Activated CD4-positive, alpha-beta T cell treated with anti-CD3 and anti-CD28 coated beads, Interleukin-2, Interleukin-4, amounts not matched to agents 100 ng/mL and 50 ng/mL, durations not matched to agents 16 hours and 8 hours (primary cell): ENCODE results near the gene RUFY2.
A peak's percentile ranks its signal among the peaks of the same experiment; 100 is the strongest.

ENCODE experiments used
- DNase-seq: peaks from one replicate; pipeline ENCODE4 v3.0.0-alpha.2; 2020; ENCODE audit warnings: low spot score

RUFY2 gene

DNA sequence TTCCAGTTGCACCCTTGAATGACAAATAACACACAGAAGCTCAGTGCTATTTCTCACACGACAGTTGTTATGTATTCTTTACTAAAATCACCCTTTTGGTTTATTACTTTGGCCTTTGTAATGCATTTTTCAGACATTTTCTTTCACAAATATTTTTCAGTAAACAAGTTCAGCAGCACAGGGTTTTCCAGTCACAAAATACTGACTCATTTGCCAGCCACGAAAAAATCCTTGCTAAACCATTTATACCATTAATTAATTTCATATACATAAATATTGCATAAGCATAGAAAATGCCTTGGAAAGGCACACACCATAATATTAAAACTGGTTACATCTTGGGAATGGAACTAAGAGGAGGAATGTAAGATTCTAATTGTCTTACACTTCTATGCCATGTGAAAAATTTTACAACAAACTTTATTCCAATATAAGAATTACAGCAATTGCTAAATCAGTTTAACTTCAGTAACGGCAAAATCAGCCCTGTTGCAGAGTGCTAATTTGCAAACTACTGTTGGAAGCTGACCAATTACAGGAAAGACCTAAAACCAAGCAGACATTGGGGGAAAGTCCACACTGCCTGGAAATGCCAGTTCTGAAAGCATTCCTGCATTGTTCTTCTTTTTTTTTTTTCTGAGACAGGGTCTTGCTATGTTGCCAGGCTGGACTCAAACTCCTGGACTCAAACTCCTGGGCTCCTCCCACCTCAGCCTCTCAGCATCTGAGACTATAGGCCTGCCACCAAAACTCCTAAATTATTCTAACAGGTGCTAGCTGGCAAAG lies 42.8 kb downstream of the RUFY2 start:
- DNase-seq: no peak

DNA sequence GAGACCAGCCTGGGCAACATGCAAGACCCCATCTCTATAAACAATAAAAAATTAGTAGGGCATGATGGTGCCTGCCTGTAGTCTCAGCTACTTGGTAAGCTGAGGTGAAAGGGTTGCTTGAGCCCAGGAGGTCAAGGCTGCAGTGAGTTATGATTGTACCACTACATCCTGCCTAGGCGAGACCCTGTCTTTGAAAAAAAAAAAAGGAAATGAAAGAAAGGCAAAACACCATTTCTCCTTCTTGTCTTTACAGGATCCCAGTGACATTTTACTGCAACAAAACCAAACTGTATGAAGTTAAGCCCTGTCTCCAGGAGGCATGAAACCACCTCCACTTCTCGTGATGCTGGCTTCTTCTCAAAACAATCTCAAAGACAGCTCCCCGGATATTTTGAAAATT lies 44.5 kb downstream of the RUFY2 start:
- no peak for DNase-seq

DNA sequence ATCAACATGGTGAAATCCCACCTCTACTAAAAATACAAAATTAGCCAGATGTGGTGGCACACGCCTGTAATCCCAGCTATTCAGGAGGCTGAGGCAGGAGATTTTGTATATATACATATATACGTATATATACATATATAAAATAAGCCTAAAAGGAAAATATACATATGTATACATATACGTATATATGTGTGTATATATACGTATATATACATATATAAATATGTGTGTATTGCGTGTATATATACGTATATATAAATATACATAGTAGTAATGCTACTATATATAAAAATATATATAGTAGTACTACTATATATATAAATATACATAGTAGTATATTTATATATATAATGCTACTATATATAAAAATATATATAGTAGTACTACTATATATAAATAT lies 47.9 kb downstream of the RUFY2 start:
- DNase-seq: no peak

DNA sequence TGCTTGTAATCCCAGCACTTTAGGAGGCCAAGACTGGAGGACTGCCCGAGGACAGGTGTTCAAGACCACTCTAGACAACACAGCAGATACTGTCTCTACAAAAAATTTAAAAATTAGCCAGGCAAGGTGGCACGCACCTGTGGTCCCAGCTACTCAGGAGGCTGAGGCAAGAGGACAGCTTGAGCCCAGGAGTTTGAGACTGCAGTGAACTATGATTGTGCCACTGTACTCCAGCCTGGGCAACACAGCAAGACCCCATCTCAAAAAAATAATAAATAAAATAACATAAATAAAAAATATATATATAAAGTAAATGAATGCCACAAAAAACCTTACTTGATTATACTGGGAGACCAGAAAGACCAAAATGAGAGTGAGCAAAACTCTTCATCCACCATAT lies 53.5 kb downstream of the RUFY2 start:
- no peak for DNase-seq

DNA sequence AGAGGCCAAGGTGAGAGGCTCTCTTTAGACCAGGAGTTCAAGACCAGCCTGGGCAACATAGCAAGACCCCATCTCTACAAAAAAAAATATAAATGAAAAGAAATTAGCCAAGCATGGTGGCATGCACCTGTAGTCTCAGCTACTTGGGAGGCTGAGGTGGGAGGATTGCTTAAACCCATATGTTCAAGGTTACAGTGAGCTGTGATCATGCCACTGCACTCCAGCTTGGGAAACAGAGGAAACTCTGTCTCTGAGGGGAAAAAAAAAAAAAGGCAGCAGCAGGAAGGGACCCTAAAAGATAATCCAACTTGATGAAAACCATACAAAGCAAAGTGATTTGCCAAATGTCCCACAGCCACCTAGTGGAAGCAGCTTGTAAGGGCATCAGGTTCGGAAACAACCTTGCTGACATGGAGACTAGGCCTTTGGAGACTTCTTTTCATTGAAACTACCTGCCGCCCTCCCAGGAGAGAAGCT lies 58.8 kb downstream of the RUFY2 start:
- DNase-seq: peak; percentile 52

DNA sequence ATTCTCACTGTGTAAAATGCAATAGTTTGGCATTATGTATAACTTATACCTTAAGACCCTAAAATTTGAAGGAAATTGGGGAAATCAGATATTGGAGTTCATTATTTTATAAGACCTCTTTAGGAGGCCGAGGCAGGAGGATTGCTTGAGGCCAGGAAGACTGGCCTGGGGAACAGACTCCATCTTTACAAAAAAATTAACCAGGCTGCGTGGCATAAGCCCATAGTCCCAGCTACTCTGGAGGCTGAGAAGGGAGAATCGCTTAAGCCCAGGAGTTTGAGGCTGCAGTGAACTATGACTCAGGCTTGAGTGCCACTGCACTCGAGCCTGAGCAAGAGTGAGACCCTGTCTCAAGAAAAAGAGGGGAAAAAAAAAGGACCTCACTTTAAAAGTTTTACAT lies 60.3 kb downstream of the RUFY2 start:
- DNase-seq: no peak

DNA sequence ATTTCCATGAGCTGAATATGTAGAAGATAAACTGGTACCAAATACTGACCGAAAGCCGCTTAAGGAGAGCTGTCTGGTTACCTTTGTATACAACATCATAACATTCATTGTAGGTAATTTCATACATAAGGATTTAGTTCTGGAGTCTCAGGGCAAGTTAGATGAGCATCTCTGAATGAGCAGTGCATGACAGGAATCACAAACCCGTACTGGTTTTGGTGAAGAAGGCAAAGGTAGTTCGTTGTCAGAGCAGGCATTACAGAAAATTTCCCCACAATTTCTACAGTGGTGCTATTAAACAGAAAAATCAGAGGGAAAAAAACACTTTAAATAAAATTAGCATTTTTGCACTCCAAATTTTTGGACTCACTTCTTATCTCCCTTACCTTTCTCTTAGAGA lies 61.5 kb downstream of the RUFY2 start:
- DNase-seq: no peak

DNA sequence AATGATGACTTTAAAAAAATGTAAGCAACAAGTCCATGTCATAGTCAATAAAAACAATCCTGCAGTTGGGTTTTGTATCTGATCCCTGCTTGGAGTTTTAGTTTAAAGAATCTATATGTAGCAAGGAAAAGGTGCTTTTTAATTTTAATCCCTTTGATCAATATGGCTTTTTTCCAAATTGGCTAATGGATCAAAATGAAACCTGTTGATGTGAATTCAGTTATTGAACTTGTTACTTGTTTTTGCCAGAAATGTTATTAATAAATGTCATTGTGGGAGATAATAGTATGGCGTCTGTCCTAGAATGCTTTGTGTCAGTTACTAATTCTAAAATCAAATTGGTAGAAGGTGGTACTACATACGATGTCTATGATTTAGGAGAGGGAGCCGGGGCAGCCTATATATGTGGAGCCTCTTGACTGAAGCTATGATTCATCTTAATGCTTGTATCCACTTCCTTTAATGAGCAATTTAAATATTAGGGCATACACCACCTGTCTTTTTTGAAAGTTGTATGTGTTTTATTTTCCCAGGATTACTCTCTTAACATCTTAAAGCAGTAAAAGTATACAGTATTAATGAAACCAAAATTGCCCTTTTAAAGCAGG lies 64.1 kb downstream of the RUFY2 start:
- no peak for DNase-seq

DNA sequence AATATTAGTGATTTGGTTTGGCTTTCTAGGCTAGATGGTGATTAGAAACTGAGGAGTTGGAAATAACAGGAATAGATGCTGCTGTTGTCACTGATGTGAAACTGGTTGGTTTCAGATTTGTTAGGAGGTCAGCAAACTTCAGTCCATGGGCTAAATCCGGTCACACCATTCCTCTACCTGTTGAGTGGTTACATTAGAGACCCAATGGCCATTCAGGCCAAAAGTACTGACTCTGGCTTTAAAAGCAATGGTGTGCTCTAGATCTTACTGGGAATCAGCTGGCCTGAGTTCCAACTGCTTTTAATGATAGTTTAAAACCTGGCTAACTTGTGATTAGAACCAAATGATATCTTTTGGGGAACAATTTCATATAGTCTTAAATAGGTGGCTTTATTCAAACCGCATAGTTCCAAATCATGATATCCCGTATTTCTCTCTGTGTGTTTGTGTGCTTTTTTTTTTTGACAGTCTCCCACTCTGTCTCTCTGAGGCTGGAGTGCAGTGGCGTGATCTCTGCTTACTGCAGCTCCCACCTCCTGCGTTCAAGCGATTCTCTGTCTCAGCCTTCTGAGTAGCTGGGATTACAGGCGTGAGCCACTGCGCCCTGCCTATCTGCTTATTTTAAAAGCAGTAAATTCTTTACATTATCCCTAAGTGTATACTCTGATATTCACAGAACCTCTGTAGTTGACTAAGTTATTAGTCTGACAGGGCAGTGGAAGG lies 66.6 kb downstream of the RUFY2 start:
- no peak for DNase-seq

DNA sequence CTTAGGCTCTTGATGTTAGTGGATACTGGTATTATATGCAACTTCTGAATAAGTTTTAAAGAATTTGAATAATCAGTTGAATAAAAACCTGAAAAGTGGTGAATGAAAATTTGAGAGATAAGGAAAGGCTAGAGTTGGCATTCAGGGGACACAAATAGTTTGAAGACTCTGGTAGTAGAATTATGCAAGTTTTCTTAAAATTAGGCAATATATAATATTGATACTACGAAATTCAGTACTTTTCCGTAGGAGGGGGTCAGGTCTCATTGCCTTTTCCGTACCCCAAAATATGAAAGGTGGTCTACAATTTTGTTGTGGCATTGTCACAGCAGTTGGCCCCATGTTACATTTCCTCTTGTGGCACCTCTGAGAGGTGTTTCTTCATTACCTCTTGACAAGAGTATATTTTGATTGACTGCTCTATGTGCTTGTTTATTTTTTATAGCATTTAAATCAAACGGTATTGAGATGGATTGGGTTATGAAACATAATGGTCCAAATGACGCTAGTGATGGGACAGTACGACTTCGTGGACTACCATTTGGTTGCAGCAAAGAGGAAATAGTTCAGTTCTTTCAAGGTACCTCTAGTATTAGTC lies 70.2 kb downstream of the RUFY2 start:
- no peak for DNase-seq

DNA sequence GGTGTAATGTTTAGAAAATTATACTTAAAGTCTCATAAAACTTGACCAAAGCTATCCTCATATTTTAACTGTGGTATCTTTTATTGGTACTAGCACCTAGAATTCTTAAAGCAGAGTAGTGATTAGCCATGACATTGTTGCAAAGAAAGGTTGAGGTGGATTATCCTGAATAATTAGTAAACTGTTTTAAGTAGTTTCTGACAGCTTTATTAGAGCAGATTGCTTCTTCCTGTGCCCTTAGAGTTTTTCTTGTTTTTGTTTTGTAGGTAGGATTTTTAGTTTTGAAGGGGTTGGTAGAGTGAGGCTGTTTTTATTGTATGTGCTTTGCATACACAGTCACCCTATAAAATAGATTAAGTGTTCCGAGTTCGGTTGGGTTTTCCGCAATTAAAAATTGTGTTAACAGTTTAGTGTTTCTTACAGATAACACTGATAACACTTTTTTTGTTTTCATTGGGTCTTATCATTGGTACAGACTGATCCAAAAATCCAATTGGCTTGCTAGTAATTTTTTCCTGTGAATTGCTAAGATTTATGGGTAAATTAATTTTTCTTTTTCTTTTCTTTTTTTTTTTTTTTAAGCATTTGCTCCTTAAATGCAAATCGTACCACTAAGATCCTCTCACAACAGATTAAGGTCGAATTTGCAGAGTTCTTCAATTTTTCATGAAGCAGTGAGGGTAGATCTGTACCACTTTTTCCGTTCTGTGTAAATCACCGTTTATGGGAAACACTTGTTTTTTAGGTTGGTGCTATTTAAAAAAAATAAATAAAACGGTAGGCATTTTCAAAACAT lies 72.2 kb downstream of the RUFY2 start:
- DNase-seq: no peak

DNA sequence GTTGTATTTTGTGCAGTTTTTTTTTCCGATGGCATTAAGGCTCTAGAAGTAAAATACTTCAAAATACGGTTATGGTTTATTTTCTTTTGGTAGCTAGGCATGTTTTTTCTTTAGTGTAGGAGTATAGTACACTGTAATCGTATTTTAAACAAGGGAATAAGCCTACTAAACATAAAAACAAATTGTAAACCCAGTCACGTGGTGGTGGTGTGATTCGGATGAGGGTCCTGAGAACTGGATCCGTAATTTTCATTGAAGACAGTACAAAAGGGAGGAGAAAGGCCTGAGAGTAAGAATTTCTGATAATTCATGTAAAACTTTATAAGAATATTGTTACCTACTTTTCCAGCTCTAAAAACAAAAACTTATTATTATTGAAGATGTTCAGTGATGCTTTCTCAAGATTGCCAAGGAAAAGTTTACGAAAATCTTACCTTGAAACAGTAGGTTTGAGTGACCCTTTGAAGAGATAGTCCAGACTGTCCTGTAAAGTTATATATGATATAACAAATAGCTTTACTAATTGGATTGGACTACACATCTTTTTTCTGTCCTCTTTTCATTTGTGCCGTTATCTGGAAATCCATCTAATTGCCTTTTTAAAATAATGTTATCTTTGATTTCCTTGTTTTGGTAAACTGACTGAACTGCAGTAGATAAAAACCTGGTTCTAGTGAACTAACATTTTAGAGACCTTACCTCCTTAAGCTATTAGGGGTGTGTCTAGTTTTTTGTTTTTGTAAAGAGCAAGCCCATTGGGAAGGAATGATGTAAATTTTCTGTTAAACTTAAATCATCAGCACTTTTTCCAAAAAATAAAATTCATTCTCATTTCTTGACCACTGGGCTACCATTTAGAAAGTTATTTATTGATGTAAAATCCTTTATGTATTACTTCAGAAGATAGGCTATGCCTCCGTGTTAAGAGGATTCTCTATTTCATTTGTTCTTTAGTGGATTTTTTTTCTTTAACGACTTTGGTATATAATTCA lies 73.3 kb downstream of the RUFY2 start:
- no peak for DNase-seq

DNA sequence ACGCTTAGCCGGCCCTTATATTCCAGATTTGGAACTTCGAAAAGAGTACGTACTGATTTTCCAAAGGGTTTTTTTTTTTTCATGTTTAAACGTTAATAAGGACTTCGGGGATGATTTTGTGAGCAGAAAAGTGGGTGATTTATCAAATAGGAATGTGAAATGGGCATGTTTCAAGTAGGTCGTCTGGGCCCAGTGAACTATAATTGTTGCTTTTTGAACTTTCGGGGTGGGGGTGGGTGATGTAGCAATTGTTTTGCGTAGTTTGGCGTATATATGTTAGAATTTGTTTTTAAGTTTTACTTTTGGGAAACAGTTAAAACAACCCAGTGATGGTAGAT lies 74.0 kb downstream of the RUFY2 start:
- no peak for DNase-seq

DNA sequence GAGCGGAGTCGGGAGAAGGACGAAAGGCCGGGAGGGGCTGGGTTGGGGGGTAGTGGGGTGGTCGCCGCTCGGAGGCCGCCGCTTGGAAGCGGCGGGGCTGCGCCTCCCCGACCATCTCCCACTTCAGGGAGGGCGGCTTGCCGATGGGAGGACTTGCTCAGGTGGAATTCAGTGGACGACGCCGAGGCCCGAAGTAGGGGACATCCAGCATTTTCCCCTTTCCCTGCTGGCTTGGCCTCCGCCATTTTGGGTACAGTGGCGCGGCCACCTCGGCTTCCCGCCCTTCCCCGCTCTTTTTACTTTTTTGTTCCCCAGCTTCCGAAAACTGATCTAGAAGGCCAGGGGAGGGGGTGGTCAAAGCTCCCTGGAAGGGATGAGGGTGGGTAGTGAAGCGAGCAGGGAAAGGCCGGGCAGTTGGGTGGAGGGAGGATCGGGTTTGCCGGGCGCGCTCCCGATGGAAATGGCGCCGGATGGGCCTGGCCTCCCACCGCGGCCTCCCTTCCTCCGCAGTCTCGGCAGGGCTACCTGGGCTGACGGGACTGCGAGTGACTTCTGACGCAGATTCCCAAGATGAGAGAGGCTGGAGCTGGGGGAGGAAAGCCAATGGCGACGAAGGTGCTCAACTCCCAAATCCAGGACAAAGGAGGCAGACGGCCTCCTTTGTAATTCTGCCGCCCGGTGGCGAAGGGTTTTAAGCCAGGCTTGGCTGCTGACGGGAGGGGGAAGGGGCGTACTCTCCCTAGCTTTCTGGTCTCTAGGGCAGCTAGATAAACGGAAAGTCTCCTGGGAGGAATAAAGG lies 74.6 kb downstream of the RUFY2 start, which contains the start of gene PBLD:
Gene PBLD, minus strand, starts transcription at position 670 of the 799 bp plus-strand sequence. CDS start 26,084 bp downstream, outside the sequence.
- DNase-seq: peak; percentile 64

DNA sequence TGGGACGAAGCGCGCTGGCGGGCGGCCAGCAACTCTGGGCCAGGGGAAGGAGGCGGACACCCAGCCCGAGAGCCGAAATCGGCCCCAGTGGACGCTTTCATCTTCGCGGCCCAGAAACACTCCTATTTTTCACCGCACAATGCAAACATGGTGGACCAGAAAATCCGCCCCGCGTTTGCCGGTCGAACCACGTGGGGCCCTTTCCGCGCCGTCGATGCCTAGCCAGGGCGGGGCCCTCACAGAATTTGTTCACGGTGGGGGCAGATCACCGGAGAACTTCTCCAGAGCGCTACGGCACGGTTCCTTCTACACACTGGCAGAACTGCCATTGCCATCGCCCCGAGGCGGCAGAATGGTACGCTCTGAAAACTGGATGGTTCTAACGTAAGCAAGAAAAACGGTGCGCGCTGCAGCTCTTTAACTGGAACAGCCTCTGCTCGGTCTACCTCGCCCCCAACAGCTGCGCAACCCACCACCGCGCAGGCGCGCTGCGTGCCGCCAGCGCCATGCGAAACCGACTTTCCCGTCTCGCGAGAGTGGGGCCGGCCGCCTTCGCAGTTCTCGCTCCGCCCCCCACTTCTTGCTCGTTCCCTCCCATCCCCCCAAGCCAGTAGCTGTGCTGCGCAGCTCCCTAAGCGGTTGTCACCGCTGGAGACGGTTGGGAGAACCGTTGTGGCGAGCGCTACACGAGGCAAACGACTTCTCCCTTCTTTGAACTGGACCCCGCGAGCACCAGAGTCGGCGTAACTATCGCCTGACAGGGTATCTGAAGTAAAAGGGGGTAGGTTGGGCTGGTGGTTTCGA lies 75.4 kb downstream of the RUFY2 start, which contains the start of gene HNRNPH3:
Gene HNRNPH3, plus strand, starts transcription at position 610 of the 804 bp plus-strand sequence. CDS start 5,158 bp downstream, outside the sequence.
- peak; percentile 98 for DNase-seq

DNA sequence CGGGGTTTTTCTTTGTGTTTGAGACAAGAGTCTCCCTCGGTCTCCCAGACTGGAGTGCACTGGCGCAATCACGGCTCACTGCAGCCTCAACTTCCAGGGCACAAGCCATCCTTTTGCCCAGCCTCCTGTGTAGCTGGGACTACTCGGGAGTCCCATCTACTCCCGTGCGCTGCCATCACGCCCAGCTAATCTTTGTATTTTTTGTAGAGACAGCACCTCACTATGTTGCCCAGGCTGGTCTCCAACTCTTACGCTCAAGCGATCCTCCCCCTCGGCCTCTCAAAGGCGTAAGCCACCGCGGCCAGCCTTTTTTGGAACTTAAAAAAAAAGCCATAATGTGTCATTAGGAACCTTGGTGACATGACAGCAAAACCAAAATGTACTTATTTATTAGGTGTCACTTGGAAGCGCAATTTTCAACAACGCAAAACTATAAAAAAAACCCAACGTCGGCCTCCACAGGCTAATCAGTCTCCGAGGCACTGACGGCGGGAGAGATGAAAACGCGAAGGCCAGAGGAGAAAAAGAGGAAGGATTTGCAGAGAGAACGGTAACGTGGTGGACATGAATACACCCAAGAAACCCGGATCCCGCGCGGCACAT lies 76.1 kb downstream of the RUFY2 start:
- DNase-seq: no peak

DNA sequence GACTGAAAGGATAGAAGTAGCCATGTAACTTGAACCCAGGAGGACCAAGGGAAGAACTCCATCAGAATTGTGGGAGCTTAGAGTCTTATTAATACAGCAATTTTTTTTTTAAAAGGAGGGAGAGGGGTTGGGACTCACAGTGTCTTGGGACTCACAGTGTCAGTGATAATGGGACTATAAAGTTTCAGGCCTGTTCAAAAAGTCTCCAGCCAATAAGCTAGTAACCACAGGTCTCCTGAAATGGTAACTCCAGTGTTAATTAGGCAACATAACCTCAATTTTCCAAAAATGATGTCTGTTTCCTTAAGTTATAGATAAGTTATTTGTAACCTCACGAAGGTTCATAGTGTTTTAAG lies 77.6 kb downstream of the RUFY2 start:
- DNase-seq: no peak
